AG08395 (cell line): Measurements from ENCODE around the gene ATG14.
"Not testable (repeated sequence)": the region's sequence is repeated elsewhere in the genome, so short reads cannot be mapped to it uniquely, and the experiment has no call there.

Experiments
- DNase-seq: peaks from one replicate; pipeline ENCODE4 v3.0.0; 2012; ENCODE audit warnings: mixed read lengths, low spot score

The ATG14 gene

DNA sequence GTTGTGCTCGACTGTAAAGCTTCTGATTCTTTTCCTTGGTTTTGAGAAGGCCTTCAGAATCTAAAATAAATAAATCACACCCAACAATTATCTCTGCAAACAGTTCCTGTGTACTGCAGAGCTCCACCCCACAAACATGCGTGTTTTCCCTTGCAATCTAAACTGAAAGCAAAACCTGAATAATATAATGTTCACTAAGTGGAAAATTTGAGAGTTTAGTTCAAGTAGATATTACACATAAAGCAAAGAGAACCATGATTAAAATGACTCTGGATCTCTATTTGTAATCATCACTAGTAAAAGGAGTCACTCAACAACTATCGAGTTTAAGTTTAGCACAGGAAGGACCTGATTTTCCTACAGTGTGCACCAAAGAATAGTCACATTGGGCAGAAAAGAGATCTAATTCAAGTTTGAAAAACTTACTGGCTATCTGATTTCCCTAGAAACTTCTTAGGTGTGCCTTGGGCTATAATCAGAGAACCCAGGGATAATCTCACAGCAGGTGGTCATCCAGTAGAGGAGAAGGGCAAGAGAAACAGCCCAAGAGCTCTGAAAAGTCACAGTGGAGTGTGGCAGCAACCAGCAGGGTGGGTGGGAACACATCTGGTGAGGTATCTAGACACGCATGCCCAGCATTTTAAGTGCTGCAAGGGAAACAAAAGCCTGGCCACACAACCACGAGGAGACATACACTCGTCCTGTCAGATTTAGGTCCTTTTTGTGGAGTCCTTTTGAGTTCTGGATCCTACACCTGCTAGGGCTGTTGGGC is 25.4 kb downstream of the ATG14 start:
- DNase-seq: no peak

DNA sequence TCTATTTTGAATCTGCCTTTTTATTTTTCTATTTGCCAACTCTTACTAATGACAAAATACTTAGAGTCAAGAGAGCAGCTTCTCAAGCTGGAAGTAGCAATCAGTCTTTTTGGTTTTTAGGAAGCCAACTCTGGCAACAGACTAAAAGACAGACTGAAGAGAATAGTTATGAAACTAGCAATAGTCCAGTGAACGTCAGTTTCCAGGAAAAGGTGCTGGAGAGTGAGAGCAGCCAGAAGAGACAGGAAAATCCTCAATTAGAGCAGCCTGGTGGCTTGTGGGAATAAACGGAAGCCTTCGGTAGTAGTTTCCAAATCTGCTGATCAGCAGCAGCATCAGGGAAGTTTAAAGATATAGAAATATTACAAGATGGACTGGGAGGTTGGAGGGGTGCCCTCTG is 27.1 kb downstream of the ATG14 start:
- DNase-seq: no peak

DNA sequence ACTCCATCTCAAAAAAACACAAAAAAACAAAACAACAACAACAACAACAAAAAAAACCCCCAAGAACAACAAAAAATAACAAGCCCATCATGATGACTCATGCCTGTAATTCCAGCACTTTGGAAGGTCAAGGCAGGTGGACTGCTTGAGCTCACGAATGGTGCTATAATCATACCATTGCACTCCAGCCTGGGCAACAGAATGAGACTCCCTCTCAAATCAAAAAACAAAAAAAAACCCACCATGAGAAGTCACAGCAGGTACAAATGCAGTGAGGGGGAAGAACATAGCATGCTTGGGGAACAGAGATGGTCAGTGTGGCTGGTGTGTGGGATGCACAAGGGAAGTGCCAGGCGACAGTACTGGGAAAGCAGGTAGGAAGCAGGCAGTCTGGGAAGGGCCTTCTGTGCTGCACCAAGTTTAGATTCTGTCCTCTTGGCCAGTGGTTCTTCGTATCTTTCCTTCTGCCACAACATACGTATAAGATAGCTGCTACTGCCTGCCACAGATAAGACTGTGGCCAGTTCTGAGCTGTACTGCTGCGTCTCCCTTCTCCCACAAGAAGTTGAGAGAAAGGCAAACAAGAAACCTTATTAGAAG is 28.0 kb downstream of the ATG14 start:
- DNase-seq: no peak

DNA sequence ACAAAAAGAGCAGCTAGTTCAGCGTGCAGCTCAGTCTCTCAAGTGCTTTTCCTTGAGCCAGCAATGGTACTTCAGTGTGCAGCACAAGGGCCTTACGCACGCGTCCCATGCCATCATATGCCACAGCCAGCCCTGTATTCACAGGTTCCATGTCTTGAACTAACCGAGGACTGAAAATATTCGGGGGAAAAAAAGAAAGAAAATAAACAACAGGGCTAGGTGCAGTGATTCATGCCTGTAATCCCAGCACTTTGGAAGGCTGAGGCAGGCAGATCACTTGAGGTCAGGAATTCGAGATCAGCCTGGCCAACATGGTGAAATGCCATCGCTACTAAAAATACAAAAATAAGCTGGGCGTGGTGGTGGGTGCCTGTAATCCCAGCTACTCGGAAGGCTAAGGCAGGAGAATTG is 28.6 kb downstream of the ATG14 start:
- DNase-seq: not testable (repeated sequence)

DNA sequence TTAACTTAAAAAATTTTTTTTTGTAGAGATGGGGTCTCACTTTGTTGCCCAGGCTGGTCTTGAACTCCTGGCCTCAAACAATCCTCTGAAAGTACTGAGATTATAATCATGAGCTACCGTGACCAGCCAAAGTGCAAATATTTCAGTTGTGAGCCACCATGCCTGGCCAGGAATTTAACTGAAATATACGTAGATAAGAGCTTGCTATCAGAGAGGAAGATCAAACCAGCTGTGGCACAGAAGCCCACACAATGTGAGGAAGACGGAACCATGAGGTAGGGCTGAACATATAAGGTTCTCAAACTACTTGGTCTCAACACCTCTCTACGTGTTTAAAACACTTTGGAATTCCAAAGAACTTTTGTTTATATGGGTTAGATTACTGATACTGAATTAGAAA is 29.1 kb downstream of the ATG14 start:
- no peak for DNase-seq

DNA sequence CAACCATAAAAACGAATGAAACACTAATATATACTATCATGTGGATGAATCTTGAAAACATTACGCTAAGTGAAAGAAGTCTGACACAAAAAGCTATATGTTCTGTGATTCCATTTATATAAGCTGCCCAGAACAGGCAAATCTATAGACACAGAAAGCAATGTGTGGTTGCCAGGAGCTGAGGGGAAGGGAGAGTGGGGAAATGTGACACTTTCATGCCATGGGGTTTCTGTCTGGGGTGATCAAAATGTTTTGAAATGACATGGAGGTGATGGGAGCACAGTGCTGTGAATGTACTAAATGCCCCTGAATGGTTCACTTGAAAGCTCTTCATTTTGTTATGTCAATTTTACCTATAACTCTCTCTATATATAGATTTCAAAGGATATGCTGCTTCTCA is 30.1 kb downstream of the ATG14 start:
- no peak for DNase-seq

DNA sequence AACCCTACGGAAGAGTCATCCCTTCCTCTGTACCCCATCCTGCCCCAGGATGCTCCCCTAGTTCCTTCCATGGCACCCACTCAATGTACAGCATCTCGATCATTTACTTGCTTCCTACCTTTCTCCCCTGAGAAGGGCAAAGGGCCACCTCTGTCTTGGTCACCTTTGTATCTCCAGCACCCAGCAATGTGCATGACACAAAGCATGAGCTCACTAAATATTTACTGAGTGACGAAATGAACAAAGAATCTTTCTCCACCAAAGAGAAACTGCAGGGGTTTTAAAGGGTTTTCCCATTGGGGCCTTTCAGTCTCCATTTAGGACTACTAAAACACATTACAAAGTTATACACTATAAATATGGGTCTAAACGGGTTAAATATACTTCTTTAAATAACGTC is 30.6 kb downstream of the ATG14 start:
- DNase-seq: no peak

DNA sequence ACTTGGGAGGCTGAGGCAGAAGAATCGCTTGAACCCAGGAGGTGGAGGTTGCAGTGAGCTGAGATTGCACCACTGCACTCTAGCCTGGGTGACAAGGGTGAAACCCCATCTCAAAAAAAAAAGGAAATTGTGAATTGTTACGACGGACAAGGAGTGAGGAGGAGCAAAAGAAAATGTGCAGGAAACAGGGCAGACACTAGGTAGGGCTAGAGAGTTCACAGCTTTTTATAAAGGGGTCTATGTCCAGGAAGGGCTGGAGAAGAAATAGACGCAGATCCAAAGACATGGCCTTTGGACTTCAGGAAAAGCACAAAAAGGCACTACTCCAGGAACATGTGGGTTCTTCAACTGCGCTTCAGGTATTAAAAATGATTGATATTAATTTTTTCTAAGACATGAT is 34.4 kb downstream of the ATG14 start:
- DNase-seq: no peak

DNA sequence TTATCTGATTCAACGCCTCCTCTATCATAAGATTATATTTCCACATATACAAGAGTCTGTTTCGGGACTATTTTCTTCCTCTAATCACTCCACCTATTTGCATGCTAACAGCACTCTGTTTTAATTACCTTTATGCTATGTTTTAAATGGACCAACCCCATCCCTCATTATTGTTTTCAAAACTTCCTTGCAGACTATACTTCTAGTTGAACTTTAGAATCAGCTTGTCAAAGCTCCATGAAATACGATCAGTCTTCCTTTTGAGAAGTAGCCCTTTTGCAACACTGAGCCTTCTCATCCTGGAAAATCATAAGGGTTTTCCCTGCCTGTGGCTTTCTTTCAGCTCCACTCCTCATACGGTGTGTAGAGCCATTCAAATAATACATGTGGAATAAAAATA is 36.9 kb downstream of the ATG14 start:
- DNase-seq: no peak

DNA sequence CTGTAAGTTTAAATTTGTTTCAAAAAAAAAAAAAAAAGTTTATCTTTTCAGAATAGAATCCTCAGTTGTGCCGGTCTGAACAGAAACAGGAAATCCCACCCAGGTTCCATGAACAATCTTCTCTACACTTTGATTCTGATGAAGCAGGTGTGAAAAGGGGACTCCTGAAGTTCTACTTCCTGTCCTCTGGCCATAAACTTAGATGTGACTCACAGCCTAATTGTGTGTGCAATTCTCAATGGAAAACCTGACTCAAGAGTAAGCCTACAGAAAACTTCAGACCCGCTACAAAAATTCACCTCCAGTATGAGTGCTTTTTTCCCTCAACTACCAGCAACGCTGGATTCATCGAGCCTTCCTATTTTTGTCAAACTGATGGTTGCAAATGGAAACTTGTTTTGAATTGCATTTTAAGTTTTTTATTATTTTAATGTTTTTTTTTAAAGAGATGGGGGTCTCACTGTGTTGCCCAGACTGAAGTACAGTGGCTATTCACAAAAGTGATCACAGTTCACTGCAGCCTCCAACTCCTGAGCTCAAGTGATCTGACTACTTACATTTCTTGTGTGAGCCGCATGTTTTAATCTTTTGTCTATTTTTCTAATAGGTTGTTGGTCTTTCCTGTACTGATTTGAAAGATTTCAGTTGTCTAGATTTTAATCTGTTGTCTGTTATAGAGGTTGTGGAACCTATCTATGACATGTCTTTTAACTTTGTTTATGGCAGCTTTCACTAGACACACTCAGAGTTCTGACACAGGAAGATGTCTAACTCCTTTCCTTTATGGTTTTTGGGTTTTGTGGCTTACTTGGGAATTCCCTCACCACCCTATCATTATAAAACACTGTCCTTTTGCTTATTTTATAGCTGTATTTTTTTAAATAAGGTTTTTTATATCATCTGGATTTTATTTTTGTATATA is 37.6 kb downstream of the ATG14 start:
- no peak for DNase-seq

DNA sequence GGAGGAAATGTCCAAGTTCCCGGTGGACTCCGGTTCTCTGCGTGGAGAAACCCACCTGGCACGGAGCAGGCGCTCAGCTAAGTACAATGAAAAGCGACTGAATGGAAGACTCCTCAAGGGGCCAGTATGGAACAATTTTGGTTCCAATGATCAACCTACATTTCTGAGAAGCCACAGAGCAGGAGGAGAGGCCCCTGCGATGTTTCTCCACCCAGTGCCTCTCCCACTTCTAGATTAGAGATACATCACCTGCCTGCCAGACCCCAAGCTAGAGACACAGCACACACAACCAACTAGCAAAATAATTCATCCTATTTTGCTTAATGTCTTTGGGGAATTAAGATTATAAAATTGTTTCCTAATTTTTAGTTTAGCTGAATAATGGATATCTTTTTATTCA is 38.8 kb downstream of the ATG14 start:
- DNase-seq: no peak

DNA sequence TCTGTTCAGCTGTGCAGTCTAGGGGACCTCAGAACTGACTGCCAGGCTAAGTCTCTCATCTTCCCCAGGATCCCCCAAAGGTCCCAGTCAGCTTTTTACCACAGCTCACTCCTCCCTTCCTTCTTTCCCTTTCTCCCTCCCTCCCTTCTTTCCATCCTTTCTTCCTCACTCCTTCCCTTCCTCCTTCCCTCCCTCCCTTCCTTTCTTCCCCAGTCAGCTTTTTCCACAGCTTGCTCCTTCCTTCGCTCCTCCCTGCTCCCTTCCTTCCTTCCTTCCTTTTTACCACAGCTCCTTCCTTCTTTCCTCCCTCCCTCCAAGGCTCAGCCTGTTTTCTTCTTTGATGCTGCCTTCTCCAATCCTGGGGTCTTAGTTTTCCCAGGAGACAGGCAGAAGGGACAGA is 39.2 kb downstream of the ATG14 start:
- no peak for DNase-seq

DNA sequence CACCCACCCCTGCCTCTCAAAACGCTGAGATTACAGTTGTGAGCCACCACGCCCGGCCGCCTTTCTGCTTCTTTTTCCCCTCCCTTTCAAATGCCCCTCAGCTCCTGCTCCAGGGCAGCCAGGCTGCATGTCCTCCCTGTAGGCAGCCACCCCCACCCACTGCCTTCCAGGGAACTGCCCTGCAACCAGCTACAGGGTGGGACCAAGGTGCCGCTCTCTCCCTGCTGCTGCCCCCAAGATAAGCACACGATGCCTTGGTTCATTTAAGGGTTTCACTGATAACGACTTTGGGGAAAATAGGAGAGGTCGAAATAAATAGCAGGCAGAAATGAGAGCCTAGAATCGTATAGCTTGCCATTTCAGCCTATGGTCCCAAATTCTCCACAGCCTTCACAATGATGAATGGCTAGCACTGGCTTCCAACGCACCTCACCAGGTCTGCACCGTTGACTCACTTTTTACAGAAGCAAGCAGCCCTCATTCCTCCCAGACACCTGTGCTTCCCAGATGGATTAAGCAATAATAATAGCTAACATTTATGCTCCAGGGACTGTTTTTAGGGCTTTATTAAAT is 40.7 kb downstream of the ATG14 start:
- DNase-seq: no peak

DNA sequence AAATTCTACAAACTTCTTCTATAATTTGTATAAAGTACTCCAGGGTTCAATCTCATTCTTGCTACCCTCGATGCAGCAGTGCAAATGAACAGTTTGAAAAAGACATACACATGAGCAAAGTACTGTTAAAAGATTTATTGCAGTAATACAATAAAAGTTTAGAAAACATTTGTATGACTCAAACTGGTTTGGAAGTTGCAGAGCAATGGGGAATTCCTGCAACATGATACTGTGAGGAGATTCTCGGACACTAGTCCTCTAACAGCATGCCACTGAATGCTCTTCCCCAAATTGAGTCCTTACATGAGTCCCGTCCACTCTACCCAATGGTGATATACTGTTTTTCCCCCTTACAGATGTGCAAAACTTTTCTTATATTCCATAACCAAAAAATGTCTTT is 45.4 kb downstream of the ATG14 start:
- DNase-seq: peak; percentile 68

DNA sequence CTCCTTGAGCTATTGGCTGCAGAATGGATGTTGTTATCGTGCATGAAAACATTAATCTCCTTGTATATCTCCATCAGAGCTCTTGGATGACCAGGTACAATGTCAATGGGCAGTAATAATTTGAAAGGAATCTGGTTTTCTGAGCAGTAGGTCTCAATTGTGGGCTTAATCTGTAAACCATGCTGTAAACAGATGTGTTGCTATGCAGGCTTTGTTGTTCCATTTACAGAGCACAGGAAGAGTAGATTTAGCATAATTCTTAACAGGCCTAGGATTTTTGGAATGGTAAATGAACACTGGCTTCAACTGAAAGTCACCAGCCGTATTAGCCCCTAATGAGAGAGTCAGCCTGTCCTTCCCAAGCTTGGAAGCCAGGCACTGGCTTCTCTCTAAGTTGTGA is 50.4 kb downstream of the ATG14 start:
- no peak for DNase-seq

DNA sequence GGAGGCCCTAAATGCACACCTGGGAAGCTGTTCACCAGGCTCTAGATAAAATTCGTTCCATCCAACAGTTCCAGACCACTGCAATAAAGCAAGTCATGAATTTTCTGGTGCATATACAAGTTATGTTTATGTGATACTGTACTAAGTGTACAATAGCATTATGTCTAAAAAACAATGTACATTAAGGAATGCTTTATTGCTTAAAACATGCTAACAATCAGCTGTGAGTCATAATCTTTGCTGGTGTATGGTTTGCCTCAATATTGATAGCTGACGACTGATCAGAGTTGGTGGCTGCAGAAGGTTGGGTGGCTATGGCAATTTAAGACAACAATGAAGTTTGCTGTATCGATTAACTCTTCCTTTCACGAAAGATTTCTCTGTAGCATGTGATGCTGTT is 52.3 kb downstream of the ATG14 start:
- DNase-seq: no peak

DNA sequence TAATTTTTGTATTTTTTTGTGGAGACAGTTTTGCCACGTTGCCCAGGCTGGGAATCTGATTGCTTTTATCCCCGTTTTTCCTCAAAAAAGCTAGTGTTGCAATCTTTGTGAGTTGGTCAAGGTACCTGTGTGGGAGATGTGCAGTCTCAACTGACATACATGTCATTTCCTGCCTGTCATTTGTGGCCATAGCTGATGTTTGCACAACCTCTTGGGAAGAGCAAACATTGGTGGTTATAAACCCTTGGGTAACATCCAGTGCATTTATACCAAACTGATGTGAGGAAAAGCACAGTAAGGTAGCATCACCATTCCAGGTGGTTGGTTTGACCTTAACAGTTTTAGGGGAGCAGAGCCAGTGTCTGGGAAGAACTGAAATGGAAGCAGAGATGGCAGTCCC is 54.7 kb downstream of the ATG14 start:
- DNase-seq: no peak

DNA sequence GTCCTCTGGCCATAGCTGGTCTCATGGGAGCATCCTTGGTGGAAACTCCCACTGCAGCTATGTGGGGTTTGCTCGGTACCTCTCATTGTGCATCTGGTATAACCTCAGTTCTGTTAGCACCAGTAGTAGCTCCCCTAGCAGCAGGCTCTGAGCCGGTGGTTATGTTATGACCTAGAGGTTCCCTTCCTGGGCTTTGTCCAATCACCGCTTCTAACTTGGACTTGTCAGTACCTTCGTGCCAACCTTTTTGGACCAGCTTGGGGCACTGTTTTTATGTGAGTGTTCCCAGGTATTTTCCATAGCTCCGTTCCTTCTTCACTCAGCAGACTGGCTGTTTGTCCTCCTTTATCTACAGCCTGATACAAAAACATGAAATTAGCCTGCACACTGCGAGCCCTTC is 55.7 kb downstream of the ATG14 start:
- no peak for DNase-seq

DNA sequence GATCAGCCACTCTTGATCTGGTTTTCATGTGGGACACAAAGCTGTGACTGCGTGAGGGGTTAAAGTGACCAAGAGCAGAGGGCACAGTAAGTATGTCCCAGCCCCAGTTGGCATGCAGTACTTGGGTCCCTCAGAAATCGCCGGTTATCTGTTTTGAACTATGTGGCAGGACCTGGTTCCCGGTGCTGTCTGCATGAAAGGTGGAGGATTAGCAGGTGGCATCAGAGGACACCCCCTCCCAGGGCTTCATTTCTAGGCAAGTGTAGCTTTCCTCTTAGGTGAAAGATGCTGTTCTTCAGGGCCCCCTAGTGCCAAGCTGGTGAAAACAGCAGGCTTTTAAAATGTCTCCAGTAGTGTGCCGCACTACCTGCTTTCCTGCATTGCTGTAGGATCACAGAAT is 57.1 kb downstream of the ATG14 start:
- DNase-seq: peak; percentile 55

DNA sequence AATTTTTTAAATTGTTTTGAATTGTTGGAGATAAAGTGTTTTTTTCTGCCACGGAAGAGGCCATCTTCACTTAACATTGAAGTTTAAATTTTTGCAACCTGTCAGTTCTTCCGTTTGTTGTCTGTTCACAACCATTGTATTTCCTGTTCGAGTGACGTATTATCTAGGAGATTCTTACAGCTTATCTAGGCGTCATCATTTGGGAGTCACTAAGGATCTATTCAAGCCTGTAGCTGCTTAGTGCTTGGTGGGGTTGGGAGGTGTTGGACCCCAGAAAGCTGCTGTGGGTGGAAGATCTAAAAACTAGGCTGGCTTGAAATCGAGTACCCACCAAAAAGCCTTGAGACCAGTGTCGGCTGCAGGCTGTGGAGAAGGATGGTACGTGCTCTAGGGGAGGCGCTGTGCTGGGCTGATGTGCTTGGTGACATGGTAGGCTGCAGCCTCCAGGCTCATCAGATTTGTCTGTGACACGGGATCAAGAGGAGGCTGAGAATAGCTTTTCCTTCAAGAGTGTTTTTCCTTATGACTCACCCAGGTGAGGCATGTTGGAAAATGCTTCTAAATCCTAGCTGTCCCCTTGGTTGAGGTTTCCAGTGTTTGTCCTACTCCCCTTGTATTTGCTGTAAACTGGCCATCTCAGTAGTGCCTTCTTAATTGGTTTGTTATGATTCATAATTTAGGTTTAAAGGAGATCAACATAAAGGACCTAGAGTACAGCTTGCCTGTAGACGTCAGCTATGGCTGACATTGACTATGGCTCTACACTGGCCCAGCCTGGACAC is 57.8 kb downstream of the ATG14 start:
- no peak for DNase-seq

DNA sequence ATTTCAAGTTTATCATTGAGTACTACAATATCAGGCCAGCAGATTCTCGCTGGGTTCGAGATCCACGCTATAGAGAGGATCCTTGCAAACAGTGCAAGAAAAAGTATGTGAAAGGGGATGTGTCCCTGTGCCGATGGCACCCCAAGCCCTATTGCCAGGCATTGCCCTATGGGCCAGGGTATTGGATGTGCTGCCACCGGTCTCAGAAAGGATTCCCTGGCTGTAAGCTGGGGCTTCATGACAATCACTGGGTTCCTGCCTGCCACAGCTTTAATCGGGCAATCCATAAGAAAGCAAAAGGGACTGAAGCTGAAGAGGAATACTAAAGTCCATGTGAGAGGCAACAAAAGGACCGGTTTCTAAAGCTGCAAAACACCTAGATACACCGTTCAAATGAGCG is 59.4 kb downstream of the ATG14 start:
- DNase-seq: no peak

DNA sequence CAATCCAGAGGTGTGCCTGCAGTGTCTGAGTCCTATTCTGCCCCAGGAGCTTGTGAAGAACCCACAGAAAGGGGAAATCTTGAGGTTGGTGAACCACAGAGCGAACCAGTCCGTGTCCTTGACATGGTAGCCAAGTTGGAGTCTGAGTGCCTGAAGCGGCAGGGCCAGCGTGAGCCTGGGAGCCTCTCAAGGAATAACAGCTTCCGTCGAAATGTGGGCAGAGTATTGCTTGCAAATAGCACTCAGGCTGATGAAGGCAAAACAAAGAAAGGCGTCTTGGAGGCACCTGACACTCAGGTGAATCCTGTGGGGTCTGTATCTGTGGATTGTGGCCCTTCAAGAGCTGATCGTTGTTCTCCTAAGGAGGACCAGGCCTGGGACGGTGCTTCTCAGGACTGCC is 60.5 kb downstream of the ATG14 start:
- no peak for DNase-seq
